Stimulated activated CD8-positive, alpha-beta memory T cell treated with anti-CD3 and anti-CD28 coated beads, Interleukin-4, amount 100 ng/mL, for 24 hours (primary cell): ENCODE measurements around the gene DPH3.

Experiments
- DNase-seq: peaks from one replicate; pipeline ENCODE4 v3.0.0-alpha.2; 2020; ENCODE audit warnings: low read depth

The DPH3 gene

GRCh38 chr3:16233806-16234205, 30.9 kb downstream of the DPH3 start:
- no peak for DNase-seq

- DNase-seq: no peak
These were observed 32.8 kb downstream of the DPH3 start for GRCh38 chr3:16231983-16232382.

- DNase-seq: no peak
These were observed 35.1 kb downstream of the DPH3 start for GRCh38 chr3:16229681-16230080.

- no peak for DNase-seq
These were observed 37.2 kb downstream of the DPH3 start for GRCh38 chr3:16227566-16227965.

GRCh38 chr3:16224325-16224724, 40.4 kb downstream of the DPH3 start:
- no peak for DNase-seq

GRCh38 chr3:16222547-16222946, 42.2 kb downstream of the DPH3 start:
- DNase-seq: no peak

GRCh38 chr3:16221990-16222389, 42.8 kb downstream of the DPH3 start:
- no peak for DNase-seq

- DNase-seq: no peak
These were observed 45.0 kb downstream of the DPH3 start for GRCh38 chr3:16219777-16220176.

- DNase-seq: no peak
These were observed 48.3 kb downstream of the DPH3 start for GRCh38 chr3:16216373-16216935.

GRCh38 chr3:16214366-16214765, 50.4 kb downstream of the DPH3 start:
- DNase-seq: no peak

- no peak for DNase-seq
These were observed 53.4 kb downstream of the DPH3 start for GRCh38 chr3:16211176-16211904.
